Choroid plexus epithelial cell (primary cell): ENCODE data around the gene FOXE1.

ENCODE experiments used
- DNase-seq: peaks from one replicate; pipeline ENCODE4 v3.0.0-alpha.2; 2010; ENCODE audit warnings: low read depth
- H3K4me3 ChIP-seq: 2 replicates; pipeline ENCODE4 v1.5.1; 2011; ENCODE audit warnings: low read depth, mild to moderate bottlenecking, control low read depth, low read length, moderate library complexity
- CTCF ChIP-seq: conservative IDR thresholded peaks from 2 replicates; pipeline ENCODE4 v1.5.1; 2011; ENCODE audit warnings: low read depth, mild to moderate bottlenecking, control low read depth, inconsistent platforms, low read length, moderate library complexity

The FOXE1 gene

DNA sequence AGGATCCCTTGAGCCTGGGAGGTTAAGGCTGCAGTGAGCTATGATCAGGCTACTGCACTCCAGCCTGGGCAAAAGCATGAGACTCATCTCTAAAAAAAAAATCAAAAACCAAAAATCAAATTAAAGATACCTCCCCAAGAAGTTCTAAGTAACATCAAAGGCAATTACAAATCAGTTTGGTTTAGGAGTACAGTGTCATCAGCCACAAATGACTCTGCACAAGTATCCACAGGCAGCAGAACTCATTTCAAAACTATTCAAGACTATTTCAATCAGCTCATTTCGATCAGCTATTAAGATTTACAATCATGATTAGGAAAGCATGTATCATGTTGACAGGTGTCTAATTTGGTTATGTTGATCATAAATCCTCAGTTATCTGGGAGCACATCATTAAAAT, 50.2 kb downstream of the FOXE1 start:
- no peak for TF ChIP-seq CTCF
- no peak overlapping the region for H3K4me3 ChIP-seq
- no peak for DNase-seq

- TF ChIP-seq CTCF, result no peak
- no peak overlapping the region for H3K4me3 ChIP-seq
- DNase-seq, result no peak
Observed at GRCh38 chr9:97904725-97905124, 51.7 kb downstream of the FOXE1 start.

GRCh38 chr9:97905228-97905627, 52.2 kb downstream of the FOXE1 start:
- no peak overlapping the region for H3K4me3 ChIP-seq
- no peak for DNase-seq
- no peak for TF ChIP-seq CTCF
